ENCODE measurements around the gene MLST8. TPM values are rescaled to one million over a fixed set of nuclear protein-coding genes. Genes with fewer than 3 reads are reported as not detected.

The MLST8 gene
- total and polyA plus RNA-seq, 2 donors (not counting 3 experiments of a cell fraction or from before 2014, with no cell fraction given): 36.9 to 129 TPM

DNA sequence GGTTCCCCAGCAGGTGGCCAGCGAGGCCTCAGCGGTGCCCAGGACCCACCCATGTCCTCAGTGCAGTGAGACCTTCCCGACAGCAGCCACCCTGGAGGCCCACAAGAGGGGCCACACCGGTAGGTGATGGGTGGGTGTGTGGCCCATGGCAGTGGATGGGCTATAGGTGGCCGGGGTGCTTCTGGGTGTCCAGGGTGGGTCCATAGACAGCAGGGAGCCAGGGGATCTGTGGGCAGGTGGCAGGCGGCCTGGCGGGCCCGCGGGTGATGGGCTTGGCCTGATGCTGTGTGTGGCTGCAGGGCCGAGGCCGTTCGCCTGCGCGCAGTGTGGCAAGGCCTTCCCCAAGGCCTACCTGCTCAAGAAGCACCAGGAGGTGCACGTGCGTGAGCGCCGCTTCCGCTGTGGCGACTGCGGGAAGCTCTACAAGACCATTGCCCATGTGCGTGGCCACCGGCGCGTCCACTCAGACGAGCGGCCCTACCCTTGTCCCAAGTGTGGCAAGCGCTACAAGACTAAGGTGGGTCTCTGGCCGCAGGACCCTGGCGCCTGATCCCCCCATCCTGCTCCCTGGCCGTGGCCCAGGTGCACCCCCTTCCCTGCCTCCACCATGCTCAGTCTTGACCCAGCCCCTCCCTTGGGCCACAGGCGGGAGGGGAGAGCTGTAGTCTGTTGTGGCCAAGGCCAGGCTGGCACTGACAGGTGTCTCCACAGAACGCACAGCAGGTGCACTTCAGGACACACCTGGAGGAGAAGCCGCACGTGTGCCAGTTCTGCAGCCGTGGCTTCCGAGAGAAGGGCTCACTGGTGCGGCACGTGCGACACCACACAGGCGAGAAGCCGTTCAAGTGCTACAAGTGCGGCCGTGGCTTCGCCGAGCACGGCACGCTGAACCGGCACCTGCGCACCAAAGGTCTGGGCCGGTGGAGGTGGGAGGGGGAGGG lies 28.9 kb downstream of the MLST8 start:
- CTCF ChIA-PET: no interaction called here
- intact Hi-C loops (cut with micrococcal nuclease): no loop called here
- no TSS peak for BruUV-seq (replicated peaks)

More for the DNA sequence above, 28.9 kb downstream of the MLST8 start:
- DNase-seq (ENCODE audit: low read depth, low spot score) (no peak), FAIRE-seq (no peak)
- H4K20me1 ChIP-seq (replicated peaks; ENCODE audit: control insufficient read depth, extremely low read depth, insufficient read depth, low read length): no peaks in the 10 kb centered on the region
- dilution Hi-C loops (cut with MboI; ENCODE audit: extremely low pct_ligation_motif_present, low sequenced_read_pairs): no loop called here
- H3K9me3 ChIP-seq (replicated peaks; ENCODE audit: control insufficient read depth, insufficient read depth, low read length): no peaks in the 10 kb centered on the region
- TF ChIP-seq JUN (IDR thresholded peaks at IDR 0.05; ENCODE audit: borderline replicate concordance, insufficient read depth, insufficient read length, low read depth) (no peak), GATA2 (IDR thresholded peaks at IDR 0.05; ENCODE audit: insufficient read depth, insufficient read length, low read depth, low read length) (no peak), POLR2AphosphoS5 (IDR thresholded peaks at IDR 0.05; ENCODE audit: insufficient read depth, low read depth, low read length) (no peak), FOS (IDR thresholded peaks at IDR 0.05; ENCODE audit: borderline replicate concordance, insufficient read depth, low read length) (no peak), EZH2 (IDR thresholded peaks at IDR 0.05; ENCODE audit: borderline replicate concordance, low read depth, low read length, severe bottlenecking) (no peak), MYC (IDR thresholded peaks at IDR 0.05; ENCODE audit: low read depth, low read length) (no peak), POLR2A (IDR thresholded peaks at IDR 0.05; ENCODE audit: low read depth, low read length) (no peak)
- TF ChIP-seq, protein P1, sequence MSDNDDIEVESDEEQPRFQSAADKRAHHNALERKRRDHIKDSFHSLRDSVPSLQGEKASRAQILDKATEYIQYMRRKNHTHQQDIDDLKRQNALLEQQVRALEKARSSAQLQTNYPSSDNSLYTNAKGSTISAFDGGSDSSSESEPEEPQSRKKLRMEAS (IDR thresholded peaks at IDR 0.05; ENCODE audit: insufficient read depth, insufficient read length): no peak
- TF ChIP-seq, protein P2, sequence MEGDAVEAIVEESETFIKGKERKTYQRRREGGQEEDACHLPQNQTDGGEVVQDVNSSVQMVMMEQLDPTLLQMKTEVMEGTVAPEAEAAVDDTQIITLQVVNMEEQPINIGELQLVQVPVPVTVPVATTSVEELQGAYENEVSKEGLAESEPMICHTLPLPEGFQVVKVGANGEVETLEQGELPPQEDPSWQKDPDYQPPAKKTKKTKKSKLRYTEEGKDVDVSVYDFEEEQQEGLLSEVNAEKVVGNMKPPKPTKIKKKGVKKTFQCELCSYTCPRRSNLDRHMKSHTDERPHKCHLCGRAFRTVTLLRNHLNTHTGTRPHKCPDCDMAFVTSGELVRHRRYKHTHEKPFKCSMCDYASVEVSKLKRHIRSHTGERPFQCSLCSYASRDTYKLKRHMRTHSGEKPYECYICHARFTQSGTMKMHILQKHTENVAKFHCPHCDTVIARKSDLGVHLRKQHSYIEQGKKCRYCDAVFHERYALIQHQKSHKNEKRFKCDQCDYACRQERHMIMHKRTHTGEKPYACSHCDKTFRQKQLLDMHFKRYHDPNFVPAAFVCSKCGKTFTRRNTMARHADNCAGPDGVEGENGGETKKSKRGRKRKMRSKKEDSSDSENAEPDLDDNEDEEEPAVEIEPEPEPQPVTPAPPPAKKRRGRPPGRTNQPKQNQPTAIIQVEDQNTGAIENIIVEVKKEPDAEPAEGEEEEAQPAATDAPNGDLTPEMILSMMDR (IDR thresholded peaks at IDR 0.05; ENCODE audit: extremely low read depth in 1 of 2, insufficient read depth in 1 of 2, low read depth in 1 of 2, low read length in 2 of 2): no peak
- no peak overlapping the region for H2AFZ ChIP-seq (ENCODE audit: low read depth, low read length)
- H3K9me1 ChIP-seq (replicated peaks; ENCODE audit: control insufficient read depth, extremely low read depth, insufficient read depth, low read length): no peaks in the 10 kb centered on the region
- H3K27ac ChIP-seq (ENCODE audit: insufficient read depth, low read depth, low read length): no peak overlapping the region
- peaks cover 5 to 18% of the 10 kb centered on the region in 2 experiments for H3K27me3 ChIP-seq (ENCODE audit: control insufficient read depth in 2 of 2, insufficient read depth in 2 of 2, low read length in 2 of 2)
- H3K4me3 ChIP-seq (replicated peaks in 1 of 3; ENCODE audit: insufficient read depth in 1 of 3, low read depth in 1 of 3, low read length in 3 of 3): no peak overlapping the region
- peaks cover 10% of the 10 kb centered on the region for H3K4me1 ChIP-seq (ENCODE audit: control insufficient read depth, extremely low read depth, insufficient read depth, low read length)
- peaks cover 9 to 46% of the 10 kb centered on the region in 2 experiments for H3K36me3 ChIP-seq (ENCODE audit: control insufficient read depth in 2 of 2, extremely low read depth in 1 of 2, insufficient read depth in 2 of 2, low read length in 2 of 2)
- POLR2A ChIA-PET: no interaction called here
- no peaks in the 10 kb centered on the region for H3K79me2 ChIP-seq (ENCODE audit: control insufficient read depth, insufficient read depth, low read length)
- no peak overlapping the region for H3K9ac ChIP-seq (replicated peaks; ENCODE audit: extremely low read depth, insufficient read depth, low read length)
- no peak overlapping the region for H3K4me2 ChIP-seq (ENCODE audit: insufficient read depth, low read length)

Measured in endothelial cell of umbilical vein (primary cell).